ENCODE results near the gene IKZF5.

IKZF5 gene

DNA sequence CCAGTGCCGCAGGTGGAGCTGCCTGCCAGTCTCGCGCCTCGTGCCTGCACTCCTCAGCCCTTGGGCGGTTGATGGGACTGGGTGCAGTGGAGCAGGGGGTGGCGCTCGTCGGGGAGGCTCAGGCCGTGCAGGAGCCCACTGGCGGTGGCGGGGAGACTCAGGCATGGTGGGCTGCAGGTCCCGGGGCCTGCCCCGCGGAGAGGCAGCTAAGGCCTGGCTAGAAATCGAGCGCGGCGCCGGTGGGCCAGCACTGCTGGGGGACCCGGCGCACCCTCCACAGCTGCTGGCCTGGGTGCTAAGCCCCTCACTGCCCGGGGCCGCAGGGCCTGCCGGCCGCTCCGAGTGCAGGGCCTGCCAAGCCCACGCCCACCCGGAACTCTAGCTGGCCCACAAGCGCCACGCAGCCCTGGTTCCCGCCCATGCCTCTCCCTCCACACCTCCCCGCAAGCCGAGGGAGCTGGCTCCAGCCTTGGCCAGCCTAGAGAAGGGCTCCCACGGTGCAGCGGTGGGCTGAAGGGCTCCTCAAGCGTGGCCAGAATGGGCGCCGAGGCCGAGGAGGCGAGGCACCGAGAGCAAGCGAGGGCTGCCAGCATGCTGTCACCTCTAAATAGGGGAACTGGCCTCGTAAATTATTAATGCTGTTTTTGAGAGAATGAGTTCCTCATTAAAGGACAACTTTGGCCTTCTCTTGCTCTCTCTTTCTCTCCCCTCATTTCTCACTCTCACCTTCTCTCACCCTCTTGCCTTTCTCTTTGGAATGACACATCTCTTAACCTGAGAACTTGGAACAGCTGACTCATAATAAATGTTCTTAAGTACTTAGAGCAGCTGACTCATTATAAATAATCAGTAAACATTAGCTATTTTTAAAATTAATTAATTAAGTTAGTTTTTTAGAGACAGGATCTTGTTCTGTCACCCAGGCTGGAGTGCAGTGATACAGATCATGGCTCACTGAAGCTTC lies 5.1 kb upstream of the IKZF5 start:
- TF ChIP-seq POLR2A (IDR thresholded peaks at IDR 0.05; ENCODE audit: low read depth, low read length) (no peak), POLR2AphosphoS5 (IDR thresholded peaks at IDR 0.05; ENCODE audit: low read depth, low read length) (no peak), TAF1 (IDR thresholded peaks at IDR 0.05; ENCODE audit: borderline replicate concordance, low read depth, low read length) (no peak)
- no peak for DNase-seq (ENCODE audit: insufficient read length)
- FAIRE-seq: no peak

DNA sequence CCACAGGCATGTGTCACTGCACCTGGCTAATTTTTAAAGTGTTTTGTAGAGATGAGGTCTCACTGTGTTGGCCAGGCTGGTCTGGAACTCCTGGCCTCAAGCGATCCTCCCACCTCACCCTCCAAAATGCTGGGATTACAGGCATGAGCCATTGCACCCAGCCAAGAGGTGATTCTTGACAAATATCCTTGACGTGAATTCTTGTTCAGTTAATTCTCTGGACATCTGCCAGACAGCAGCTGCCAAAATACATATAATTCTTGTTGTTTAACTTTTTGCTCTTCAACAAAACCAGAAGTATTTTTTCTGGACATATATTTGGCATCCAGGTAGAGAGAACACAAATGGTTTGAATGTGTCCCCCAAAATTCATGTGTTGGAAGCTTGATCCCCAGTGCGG lies 3.4 kb upstream of the IKZF5 start:
- TF ChIP-seq TAF1 (IDR thresholded peaks at IDR 0.05; ENCODE audit: borderline replicate concordance, low read depth, low read length): no peak
- TF ChIP-seq POLR2AphosphoS5 (IDR thresholded peaks at IDR 0.05; ENCODE audit: low read depth, low read length): no peak
- TF ChIP-seq POLR2A (IDR thresholded peaks at IDR 0.05; ENCODE audit: low read depth, low read length): no peak
- no peak for FAIRE-seq
- no peak for DNase-seq (ENCODE audit: insufficient read length)

DNA sequence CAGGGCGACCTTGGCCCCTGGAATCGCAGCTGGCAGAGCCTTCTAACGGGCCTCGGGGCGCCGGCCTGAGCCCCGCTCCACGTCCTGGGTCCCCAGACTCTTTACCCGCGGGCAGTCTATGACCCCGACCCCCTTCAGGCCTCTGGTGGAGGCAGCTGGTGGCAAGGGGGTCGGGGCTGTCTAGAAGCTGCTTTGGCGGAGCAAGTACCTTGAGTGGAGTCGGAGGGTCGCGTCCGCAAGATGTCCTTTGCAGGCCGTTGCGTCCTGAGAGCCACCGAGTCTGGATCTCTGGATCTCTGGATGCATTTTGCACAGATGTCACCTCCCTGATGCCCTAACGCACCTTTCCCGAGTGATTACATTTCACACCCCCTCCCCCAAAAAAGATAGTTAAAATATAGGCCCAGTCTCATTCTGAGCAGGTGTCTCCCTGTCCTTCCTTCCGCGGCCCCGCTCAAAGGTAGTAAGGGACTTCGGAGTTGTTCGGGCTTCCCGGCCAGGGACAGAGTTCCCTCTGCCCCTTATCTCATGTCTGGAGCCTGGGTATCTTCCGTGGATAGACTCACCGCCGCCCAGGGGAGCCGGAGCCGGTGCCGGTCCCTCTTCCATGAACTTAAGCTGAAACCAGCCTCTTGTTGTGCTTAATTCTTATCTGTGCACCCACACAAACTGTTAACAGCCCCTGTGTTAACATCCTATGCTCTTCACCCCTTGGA lies 668 bp upstream of the IKZF5 start:
- FAIRE-seq (no peak), DNase-seq (ENCODE audit: insufficient read length) (peak; percentile 19)
- TF ChIP-seq POLR2A (IDR thresholded peaks at IDR 0.05; ENCODE audit: low read depth, low read length) (no peak), POLR2AphosphoS5 (IDR thresholded peaks at IDR 0.05; ENCODE audit: low read depth, low read length) (no peak), TAF1 (IDR thresholded peaks at IDR 0.05; ENCODE audit: borderline replicate concordance, low read depth, low read length) (no peak)

DNA sequence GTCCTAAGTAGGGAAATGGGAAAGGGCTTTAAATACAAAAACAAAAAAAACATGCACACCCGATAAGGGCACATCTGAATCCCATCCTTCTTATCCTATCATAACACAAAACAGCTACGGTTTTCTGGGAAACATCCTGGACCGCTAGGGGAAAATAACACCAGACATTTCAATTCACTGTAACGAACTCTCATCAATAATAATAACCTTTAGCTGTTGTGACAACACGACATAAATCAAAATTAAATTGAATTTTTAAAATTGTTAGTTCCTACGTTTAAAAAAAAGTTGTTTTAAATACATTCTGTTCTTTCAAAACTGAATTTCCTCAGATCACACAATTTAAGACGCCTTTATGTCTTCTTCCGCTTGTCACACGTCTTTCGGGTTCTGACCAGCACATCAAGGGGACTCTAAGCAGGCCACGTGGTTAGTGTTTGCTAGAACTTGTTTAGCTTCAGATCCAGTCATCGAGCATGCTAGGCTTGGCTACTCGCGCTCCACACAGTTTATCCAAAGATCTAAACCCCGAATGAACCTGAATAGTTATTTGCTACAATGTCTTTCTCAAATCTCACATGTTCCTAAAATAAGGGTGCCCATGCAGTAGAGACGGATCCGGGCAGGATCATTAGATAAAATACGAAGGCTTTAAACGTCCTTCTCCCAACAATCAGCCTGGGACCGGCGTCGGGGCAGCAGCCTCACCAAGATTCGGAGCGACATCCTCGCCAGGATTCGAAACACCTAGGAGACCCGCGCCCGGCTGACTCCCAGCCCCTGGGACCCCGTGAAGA lies 839 bp downstream of the IKZF5 start:
- TF ChIP-seq POLR2A (IDR thresholded peaks at IDR 0.05; ENCODE audit: low read depth, low read length): no peak
- 0 out of 2 replicates have a peak, but pooled peaks have one; percentile 2 for TF ChIP-seq TAF1 (IDR thresholded peaks at IDR 0.05; ENCODE audit: borderline replicate concordance, low read depth, low read length)
- DNase-seq (ENCODE audit: insufficient read length): peak; percentile 33

DNA sequence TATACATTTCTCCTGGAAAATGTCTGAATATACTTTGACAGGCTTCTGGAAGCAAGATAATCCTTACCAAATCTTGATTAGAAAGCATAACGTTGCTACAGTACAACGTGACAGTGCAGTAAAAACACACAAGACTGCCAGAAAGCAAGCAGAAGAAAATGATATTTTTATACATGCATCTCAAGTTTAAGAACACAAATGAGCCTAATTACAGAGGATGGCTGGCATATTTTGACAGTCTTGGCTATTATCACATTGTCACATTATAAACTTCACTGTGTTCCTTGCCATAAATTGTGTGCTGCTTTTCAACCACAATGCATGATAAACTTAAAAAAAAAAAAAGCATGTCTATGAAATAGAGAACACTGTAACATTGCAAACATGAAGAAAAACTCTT lies 4.3 kb downstream of the IKZF5 start:
- FAIRE-seq (no peak), DNase-seq (ENCODE audit: insufficient read length) (no peak)
- no peak for TF ChIP-seq TAF1 (IDR thresholded peaks at IDR 0.05; ENCODE audit: borderline replicate concordance, low read depth, low read length)
- TF ChIP-seq POLR2A (IDR thresholded peaks at IDR 0.05; ENCODE audit: low read depth, low read length): no peak
- no peak for TF ChIP-seq POLR2AphosphoS5 (IDR thresholded peaks at IDR 0.05; ENCODE audit: low read depth, low read length)

More for the DNA sequence above, 839 bp downstream of the IKZF5 start:
- FAIRE-seq: peak; percentile 94

DNA sequence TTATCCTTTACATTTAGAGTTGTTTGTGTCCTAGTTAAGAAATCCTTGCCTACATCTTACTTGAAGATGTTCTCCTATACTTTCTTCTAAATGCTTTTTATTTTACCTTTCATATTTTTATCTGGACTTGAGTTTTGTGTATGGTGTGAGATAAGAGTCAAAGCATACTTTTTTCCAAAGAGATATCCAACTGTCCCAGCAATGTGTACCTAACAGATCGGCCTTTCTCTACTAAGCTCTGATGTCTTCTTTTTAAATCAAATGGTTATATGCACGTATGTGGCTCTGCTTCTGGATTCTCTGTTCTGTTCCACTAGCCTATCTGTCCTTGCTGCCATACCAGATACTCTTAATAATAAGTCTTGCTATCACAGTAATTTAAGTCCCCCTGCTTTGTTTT lies 7.2 kb downstream of the IKZF5 start:
- FAIRE-seq: no peak
- no peak for TF ChIP-seq TAF1 (IDR thresholded peaks at IDR 0.05; ENCODE audit: borderline replicate concordance, low read depth, low read length)
- no peak for TF ChIP-seq POLR2AphosphoS5 (IDR thresholded peaks at IDR 0.05; ENCODE audit: low read depth, low read length)
- TF ChIP-seq POLR2A (IDR thresholded peaks at IDR 0.05; ENCODE audit: low read depth, low read length): no peak
- no peak for DNase-seq (ENCODE audit: insufficient read length)

DNA sequence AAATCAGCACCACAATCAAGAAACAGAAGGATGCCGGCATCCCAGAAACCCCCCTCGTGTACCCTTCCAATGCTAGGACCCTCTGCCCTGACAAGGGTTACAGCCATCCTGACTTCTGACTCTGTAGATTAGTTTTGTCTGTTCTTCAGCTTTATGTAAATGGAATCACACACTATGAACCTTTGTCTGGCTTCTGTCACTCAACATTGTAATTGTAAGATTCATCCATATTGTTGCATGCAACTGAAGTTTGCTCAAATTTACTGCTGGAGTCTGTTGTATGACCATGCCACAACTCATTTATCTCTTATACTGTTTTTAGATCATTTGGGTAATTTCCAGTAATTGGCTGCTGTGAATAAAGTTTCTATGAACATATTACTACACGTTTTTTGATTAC lies 8.4 kb downstream of the IKZF5 start:
- DNase-seq (ENCODE audit: insufficient read length) (no peak), FAIRE-seq (no peak)
- TF ChIP-seq TAF1 (IDR thresholded peaks at IDR 0.05; ENCODE audit: borderline replicate concordance, low read depth, low read length) (no peak), POLR2AphosphoS5 (IDR thresholded peaks at IDR 0.05; ENCODE audit: low read depth, low read length) (no peak)

DNA sequence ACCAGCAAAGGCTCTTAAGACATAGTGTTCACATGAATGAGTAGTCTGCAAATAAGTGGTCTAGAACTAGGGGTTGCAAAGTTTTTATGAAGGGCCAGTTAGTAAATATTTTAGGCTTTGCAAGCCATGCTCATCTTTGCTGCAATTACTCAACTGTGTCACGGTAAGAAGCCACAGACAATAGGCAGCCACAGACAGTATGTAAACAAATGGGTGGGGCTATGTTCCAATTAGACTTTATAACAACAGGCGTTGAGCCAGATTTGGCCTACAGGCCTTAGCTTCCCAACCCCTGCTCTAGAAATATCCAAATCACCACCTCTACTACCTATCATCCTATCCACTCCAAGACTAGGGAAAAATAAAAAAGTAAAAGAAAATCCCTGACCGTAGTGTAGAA lies 9.2 kb downstream of the IKZF5 start:
- DNase-seq (ENCODE audit: insufficient read length) (no peak), FAIRE-seq (peak; percentile 14)
- no peak for TF ChIP-seq POLR2A (IDR thresholded peaks at IDR 0.05; ENCODE audit: low read depth, low read length)
- TF ChIP-seq POLR2AphosphoS5 (IDR thresholded peaks at IDR 0.05; ENCODE audit: low read depth, low read length): no peak
- no peak for TF ChIP-seq TAF1 (IDR thresholded peaks at IDR 0.05; ENCODE audit: borderline replicate concordance, low read depth, low read length)

DNA sequence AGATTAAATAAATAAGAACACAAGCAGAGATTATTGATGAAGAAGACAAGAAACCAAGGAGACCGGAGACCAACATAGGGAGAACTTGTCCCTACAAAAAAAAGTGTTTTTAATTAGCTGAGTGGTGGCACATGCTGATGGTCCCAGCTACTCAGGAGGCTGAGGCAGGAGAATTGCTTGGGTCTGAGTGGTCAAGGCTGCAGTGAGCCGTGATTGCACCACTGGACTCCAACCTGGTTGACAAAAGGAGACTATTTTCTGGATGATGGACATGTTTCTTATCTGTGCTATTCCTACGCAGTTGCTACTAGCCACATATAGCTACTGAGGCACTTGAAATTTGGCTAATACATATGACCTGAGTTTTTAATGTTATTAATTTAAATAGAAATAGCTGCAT lies 9.7 kb downstream of the IKZF5 start:
- FAIRE-seq: no peak
- no peak for DNase-seq (ENCODE audit: insufficient read length)

DNA sequence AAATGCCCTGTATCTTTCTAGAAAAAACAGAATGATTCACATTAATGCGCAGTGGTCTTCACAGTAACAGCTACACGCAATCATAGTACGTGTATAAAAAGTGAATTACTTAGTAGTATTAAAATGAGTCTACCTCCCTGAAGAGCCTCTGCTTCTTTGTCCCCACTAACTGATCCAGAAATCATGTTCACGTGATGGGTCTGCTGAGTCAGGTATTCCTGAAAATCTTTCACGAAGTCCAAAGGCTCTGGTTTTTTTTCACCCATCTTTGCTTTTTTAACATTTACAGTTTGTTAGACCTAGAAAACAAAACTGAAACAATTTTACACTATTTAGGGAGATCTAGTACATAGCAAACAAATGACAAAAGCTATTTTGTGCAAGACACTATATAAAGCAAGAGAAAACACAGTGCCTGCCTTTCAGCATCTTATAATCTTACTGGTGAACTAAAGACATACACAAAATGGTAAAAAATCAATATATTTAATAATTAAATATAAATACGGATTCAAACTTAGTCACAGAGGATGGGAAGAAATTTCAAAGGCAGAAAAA lies 10.2 kb downstream of the IKZF5 start:
- FAIRE-seq: no peak
- no peak for DNase-seq (ENCODE audit: insufficient read length)
- no peak for TF ChIP-seq POLR2AphosphoS5 (IDR thresholded peaks at IDR 0.05; ENCODE audit: low read depth, low read length)
- TF ChIP-seq TAF1 (IDR thresholded peaks at IDR 0.05; ENCODE audit: borderline replicate concordance, low read depth, low read length): no peak
- TF ChIP-seq POLR2A (IDR thresholded peaks at IDR 0.05; ENCODE audit: low read depth, low read length): no peak

More for the DNA sequence above, 9.7 kb downstream of the IKZF5 start:
- TF ChIP-seq POLR2AphosphoS5 (IDR thresholded peaks at IDR 0.05; ENCODE audit: low read depth, low read length): no peak
- no peak for TF ChIP-seq POLR2A (IDR thresholded peaks at IDR 0.05; ENCODE audit: low read depth, low read length)
- no peak for TF ChIP-seq TAF1 (IDR thresholded peaks at IDR 0.05; ENCODE audit: borderline replicate concordance, low read depth, low read length)

DNA sequence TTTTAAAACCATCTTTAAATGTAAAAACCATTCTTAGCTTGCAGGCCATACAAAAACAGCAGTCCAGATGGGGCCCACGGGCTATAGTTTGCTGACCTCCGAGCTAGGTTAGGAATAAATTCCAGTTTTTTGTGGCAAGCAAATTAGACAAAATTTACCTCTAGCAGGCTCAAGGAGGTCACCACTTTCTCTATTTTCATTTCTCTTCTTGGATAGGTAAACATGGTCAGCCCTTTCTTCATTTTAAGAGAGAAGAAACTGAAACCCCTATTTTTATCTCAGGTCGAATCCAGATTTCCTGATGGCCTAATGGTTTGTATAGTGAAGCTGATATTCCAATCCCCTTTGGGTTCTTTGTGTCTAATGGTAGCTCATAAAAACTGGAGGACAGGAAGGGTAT lies 10.7 kb downstream of the IKZF5 start:
- DNase-seq (ENCODE audit: insufficient read length) (no peak), FAIRE-seq (no peak)
- no peak for TF ChIP-seq POLR2A (IDR thresholded peaks at IDR 0.05; ENCODE audit: low read depth, low read length)
- no peak for TF ChIP-seq POLR2AphosphoS5 (IDR thresholded peaks at IDR 0.05; ENCODE audit: low read depth, low read length)
- TF ChIP-seq TAF1 (IDR thresholded peaks at IDR 0.05; ENCODE audit: borderline replicate concordance, low read depth, low read length): no peak
